Measurements from ENCODE around the gene APPL2. TPM values are rescaled to one million over a fixed set of nuclear protein-coding genes. Genes with fewer than 3 reads are reported as not detected.
A peak's percentile ranks its signal among the peaks of the same experiment; 100 is the strongest.

APPL2 gene
- polyA plus RNA-seq, 3 donors = 6.4 to 19.8 (median 9.0) TPM

DNA sequence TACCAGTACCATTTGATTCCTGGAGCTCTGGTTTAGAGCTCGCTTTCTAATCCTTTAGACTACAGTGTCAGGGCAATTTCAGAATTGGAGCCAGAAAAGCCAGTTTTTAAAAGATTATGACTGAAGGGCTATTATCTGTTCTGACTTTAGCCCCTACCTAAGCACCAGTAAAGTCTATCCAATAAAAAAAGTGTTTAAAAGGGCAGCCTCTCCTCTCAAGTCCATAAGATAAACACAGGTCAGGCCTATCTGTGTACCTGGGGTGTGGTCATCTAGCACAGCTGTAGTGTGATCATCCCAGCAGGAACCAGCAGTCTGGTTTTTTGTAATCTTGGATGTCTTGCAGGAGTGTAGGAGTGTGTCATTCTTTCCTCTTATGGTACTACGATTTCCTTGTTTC lies 6.6 kb downstream of the APPL2 start:
- Histone ChIP-seq H3K4me1 (ENCODE audit: control insufficient read depth in 1 of 2, insufficient read depth in 2 of 2, low read length in 2 of 2) (peaks cover 9 to 17% of the 10 kb centered on the region in 2 donors), H3K27ac (ENCODE audit: low read depth in 1 of 2, low read length in 2 of 2) (no peak overlapping the region), H4K20me1 (ENCODE audit: insufficient read depth, low read length) (peaks cover 38% of the 10 kb centered on the region), H3K9me3 (replicated peaks in 1 of 2; ENCODE audit: control insufficient read depth in 1 of 2, insufficient read depth in 1 of 2, low read length in 2 of 2) (no peaks in the 10 kb centered on the region), H3K36me3 (replicated peaks in 1 of 2; ENCODE audit: control insufficient read depth in 1 of 2, insufficient read depth in 2 of 2, low read length in 2 of 2) (peaks cover 13 to 43% of the 10 kb centered on the region in 2 donors), H3K4me3 (replicated peaks in 1 of 3; ENCODE audit: low read depth in 2 of 3, low read length in 3 of 3) (no peak overlapping the region), H3K9ac (ENCODE audit: insufficient read depth, low read length, poor library complexity, severe bottlenecking) (no peak overlapping the region), H3K4me2 (replicated peaks; ENCODE audit: extremely low read depth, low read length, poor library complexity, severe bottlenecking) (no peak overlapping the region), H2AFZ (ENCODE audit: insufficient read depth, low read depth, low read length, poor library complexity, severe bottlenecking) (no peak overlapping the region), H3K79me2 (ENCODE audit: insufficient read depth, low read length) (peaks cover 19% of the 10 kb centered on the region), H3K27me3 (ENCODE audit: control insufficient read depth in 2 of 2, insufficient read depth in 2 of 2, low read length in 2 of 2) (no peaks in the 10 kb centered on the region)
- Mint-ChIP-seq H3K27ac (peak overlapping the region in 1 of 7 donors; percentile 41), H3K36me3 (peaks cover 44 to 45% of the 10 kb centered on the region in 2 donors), H3K27me3 (ENCODE audit: low read depth in 3 of 3) (no peaks in the 10 kb centered on the region), H3K9me3 (no peaks in the 10 kb centered on the region), H3K4me3 (no peak overlapping the region), H3K4me1 (peaks cover 34% of the 10 kb centered on the region)
- no CpG with 5 or more reads among the region's 2 CpGs for WGBS (ENCODE audit: insufficient coverage)
- TF ChIP-seq, protein P1, sequence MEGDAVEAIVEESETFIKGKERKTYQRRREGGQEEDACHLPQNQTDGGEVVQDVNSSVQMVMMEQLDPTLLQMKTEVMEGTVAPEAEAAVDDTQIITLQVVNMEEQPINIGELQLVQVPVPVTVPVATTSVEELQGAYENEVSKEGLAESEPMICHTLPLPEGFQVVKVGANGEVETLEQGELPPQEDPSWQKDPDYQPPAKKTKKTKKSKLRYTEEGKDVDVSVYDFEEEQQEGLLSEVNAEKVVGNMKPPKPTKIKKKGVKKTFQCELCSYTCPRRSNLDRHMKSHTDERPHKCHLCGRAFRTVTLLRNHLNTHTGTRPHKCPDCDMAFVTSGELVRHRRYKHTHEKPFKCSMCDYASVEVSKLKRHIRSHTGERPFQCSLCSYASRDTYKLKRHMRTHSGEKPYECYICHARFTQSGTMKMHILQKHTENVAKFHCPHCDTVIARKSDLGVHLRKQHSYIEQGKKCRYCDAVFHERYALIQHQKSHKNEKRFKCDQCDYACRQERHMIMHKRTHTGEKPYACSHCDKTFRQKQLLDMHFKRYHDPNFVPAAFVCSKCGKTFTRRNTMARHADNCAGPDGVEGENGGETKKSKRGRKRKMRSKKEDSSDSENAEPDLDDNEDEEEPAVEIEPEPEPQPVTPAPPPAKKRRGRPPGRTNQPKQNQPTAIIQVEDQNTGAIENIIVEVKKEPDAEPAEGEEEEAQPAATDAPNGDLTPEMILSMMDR (IDR thresholded peaks at IDR 0.05) = no peak
- intact Hi-C loops (cut with micrococcal nuclease) = no loop called here
- no peak for DNase-seq

DNA sequence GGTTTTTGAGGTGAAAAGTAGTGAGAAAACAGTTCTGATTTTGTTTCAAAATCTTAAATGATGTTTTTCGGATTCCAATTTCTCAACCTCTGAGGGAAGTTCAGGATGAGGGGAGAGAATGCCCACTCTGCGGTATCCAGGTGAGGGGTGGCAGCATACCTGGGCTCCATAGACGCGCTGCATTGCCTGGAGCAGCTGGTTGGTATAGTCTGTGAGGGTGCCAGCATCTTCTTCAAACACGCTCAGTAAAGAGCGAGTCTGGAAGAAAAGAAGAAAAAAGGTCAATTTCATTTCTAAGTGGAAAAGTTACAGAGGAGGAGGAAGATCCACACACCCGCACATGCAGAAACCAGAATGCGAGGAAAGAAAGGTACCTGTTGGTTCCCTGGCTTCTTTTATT lies 7.0 kb downstream of the APPL2 start:
- H3K4me3 ChIP-seq (replicated peaks in 1 of 3; ENCODE audit: low read depth in 2 of 3, low read length in 3 of 3) = no peak overlapping the region
- TF ChIP-seq, protein P1 (IDR thresholded peaks at IDR 0.05) = no peak
- no peak for DNase-seq
- peaks cover 31% of the 10 kb centered on the region for H3K4me1 Mint-ChIP-seq
- H3K79me2 ChIP-seq (ENCODE audit: insufficient read depth, low read length) = peaks cover 17% of the 10 kb centered on the region
- H3K4me2 ChIP-seq (replicated peaks; ENCODE audit: extremely low read depth, low read length, poor library complexity, severe bottlenecking) = no peak overlapping the region
- peaks cover 43% of the 10 kb centered on the region for H4K20me1 ChIP-seq (ENCODE audit: insufficient read depth, low read length)
- peaks cover 7 to 13% of the 10 kb centered on the region in 2 donors for H3K4me1 ChIP-seq (ENCODE audit: control insufficient read depth in 1 of 2, insufficient read depth in 2 of 2, low read length in 2 of 2)
- no peaks in the 10 kb centered on the region for H3K9me3 ChIP-seq (replicated peaks in 1 of 2; ENCODE audit: control insufficient read depth in 1 of 2, insufficient read depth in 1 of 2, low read length in 2 of 2)
- H3K27ac ChIP-seq (ENCODE audit: low read depth in 1 of 2, low read length in 2 of 2) = no peak overlapping the region
- H3K27me3 ChIP-seq (ENCODE audit: control insufficient read depth in 2 of 2, insufficient read depth in 2 of 2, low read length in 2 of 2) = no peaks in the 10 kb centered on the region
- no peak overlapping the region for H3K27ac Mint-ChIP-seq
- peaks cover 44 to 47% of the 10 kb centered on the region in 2 donors for H3K36me3 Mint-ChIP-seq
- H3K4me3 Mint-ChIP-seq = no peak overlapping the region
- H3K27me3 Mint-ChIP-seq (ENCODE audit: low read depth in 3 of 3) = no peaks in the 10 kb centered on the region
- no peak overlapping the region for H3K9ac ChIP-seq (ENCODE audit: insufficient read depth, low read length, poor library complexity, severe bottlenecking)
- no peak overlapping the region for H2AFZ ChIP-seq (ENCODE audit: insufficient read depth, low read depth, low read length, poor library complexity, severe bottlenecking)
- H3K9me3 Mint-ChIP-seq = no peaks in the 10 kb centered on the region
- 94% methylated on average over 3 of the region's 8 CpGs for WGBS (ENCODE audit: insufficient coverage)
- H3K36me3 ChIP-seq (replicated peaks in 1 of 2; ENCODE audit: control insufficient read depth in 1 of 2, insufficient read depth in 2 of 2, low read length in 2 of 2) = peaks cover 13 to 47% of the 10 kb centered on the region in 2 donors
- intact Hi-C loops (cut with micrococcal nuclease) = no loop called here
